Adrenal gland (tissue), 5 donors: ENCODE results near the gene PRKCA.

Experiments
- POLR2A ChIP-seq, 2 donors: fragments of 450-650 bp; IDR thresholded peaks; one replicate each; pipeline ENCODE4 v1.6.1; 2017; ENCODE audit warnings: antibody characterized with exemption in 2 of 2, mild to moderate bottlenecking in 2 of 2, moderate library complexity in 1 of 2
- TF ChIP-seq, protein P1 (sequence below), 6 experiments: fragments of 450-650 bp in 4 of 6; fragments of 200-600 bp in 2 of 6; sonication (generic) in 1 of 6; IDR thresholded peaks; 1 replicate in 5 of 6; 2 replicates in 1 of 6; pipeline versions ENCODE4 v1.5.1 to v1.8.0; 2016 to 2021; ENCODE audit warnings: antibody characterized with exemption in 6 of 6, mild to moderate bottlenecking in 2 of 6, moderate library complexity in 1 of 6
- donor health status: DM: no; HTN: no; CAD: no.

DNA sequence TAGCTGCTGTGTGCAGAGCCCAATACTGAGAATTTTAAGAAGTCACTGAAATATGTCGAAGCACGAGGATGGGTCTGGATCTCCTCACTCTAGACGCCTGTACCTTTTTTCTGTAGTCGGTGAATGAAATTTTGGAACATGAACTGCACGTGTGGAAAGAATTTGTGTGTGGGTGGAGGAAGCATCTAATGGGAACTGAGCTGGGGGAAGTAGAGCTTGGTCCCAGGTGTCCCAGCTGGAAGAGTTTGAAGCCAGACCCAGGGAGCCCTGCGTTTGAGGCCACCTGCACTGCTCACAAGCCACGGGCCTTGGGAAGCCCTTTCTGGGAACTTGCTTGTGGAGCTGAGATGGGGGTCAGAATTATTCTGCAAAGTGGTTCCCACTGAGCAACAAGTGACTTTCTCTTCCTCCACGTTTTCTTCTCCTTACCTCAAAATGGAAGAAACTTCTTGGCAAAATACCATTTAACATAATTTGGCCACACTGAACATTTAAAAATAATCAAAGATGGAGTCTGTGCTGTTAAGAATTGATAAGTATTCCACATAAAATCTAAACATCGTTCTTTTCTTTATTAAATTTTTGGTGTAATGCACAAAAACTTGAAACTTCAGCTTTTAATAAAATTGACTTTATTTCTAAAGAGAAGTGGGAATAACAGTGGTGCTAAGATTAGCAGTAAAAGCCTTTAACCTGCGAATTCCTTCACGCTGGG is 163.8 kb downstream of the PRKCA start:
- TF ChIP-seq, protein P1, sequence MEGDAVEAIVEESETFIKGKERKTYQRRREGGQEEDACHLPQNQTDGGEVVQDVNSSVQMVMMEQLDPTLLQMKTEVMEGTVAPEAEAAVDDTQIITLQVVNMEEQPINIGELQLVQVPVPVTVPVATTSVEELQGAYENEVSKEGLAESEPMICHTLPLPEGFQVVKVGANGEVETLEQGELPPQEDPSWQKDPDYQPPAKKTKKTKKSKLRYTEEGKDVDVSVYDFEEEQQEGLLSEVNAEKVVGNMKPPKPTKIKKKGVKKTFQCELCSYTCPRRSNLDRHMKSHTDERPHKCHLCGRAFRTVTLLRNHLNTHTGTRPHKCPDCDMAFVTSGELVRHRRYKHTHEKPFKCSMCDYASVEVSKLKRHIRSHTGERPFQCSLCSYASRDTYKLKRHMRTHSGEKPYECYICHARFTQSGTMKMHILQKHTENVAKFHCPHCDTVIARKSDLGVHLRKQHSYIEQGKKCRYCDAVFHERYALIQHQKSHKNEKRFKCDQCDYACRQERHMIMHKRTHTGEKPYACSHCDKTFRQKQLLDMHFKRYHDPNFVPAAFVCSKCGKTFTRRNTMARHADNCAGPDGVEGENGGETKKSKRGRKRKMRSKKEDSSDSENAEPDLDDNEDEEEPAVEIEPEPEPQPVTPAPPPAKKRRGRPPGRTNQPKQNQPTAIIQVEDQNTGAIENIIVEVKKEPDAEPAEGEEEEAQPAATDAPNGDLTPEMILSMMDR (IDR thresholded peaks at IDR 0.05) = no peak
- no peak for TF ChIP-seq POLR2A (IDR thresholded peaks at IDR 0.05)
